Osteoblast (primary cell): ENCODE measurements around the gene SF3A1. TPM values are rescaled to one million over a fixed set of nuclear protein-coding genes. Genes with fewer than 3 reads are reported as not detected.
"Not testable (repeated sequence)": the region's sequence is repeated elsewhere in the genome, so short reads cannot be mapped to it uniquely, and the experiment has no call there.

Experiments used
- DNase-seq: peaks from one replicate; pipeline ENCODE4 v3.0.0; 2011; ENCODE audit warnings: low spot score, mixed read lengths; ENCODE audit not compliant: insufficient read length; ENCODE audit errors: missing footprints
- H2AFZ ChIP-seq: 2 replicates; pipeline ENCODE4 v1.6.0; 2011; ENCODE audit warnings: mild to moderate bottlenecking, low read length
- H3K27ac ChIP-seq: 2 replicates; pipeline ENCODE4 v1.5.1; 2011; ENCODE audit warnings: mild to moderate bottlenecking, low read depth, low read length, moderate library complexity
- H3K27me3 ChIP-seq: 2 replicates; pipeline ENCODE4 v1.6.0; 2012; ENCODE audit warnings: mild to moderate bottlenecking, control low read depth, inconsistent platforms, low read length, moderate library complexity; ENCODE audit not compliant: insufficient read depth
- H3K36me3 ChIP-seq: 2 replicates; pipeline ENCODE4 v1.5.1; 2011; ENCODE audit warnings: mild to moderate bottlenecking, low read length, control low read depth, moderate library complexity; ENCODE audit not compliant: insufficient read depth
- H3K4me1 ChIP-seq: 2 replicates; pipeline ENCODE4 v1.5.1; 2011; ENCODE audit warnings: mild to moderate bottlenecking, low read length, control low read depth, moderate library complexity; ENCODE audit not compliant: insufficient read depth
- H3K4me2 ChIP-seq: 2 replicates; pipeline ENCODE4 v1.6.0; 2011; ENCODE audit warnings: mild to moderate bottlenecking, low read length; ENCODE audit not compliant: insufficient read depth
- H3K4me3 ChIP-seq: fragments of 200-600 bp; sonication (generic); 3 replicates; pipeline ENCODE4 v1.5.1; 2012; ENCODE audit warnings: mild to moderate bottlenecking, low read length, inconsistent platforms; ENCODE audit not compliant: insufficient read depth
- H3K79me2 ChIP-seq: 2 replicates; pipeline ENCODE4 v1.6.0; 2012; ENCODE audit warnings: mild to moderate bottlenecking, low read length, control low read depth, inconsistent platforms; ENCODE audit not compliant: insufficient read depth
- H3K9me3 ChIP-seq: 2 replicates; pipeline ENCODE4 v1.5.1; 2011; ENCODE audit warnings: low read depth, low read length, control low read depth
- H4K20me1 ChIP-seq: 2 replicates; pipeline ENCODE4 v1.6.0; 2012; ENCODE audit warnings: mild to moderate bottlenecking, low read length, control low read depth; ENCODE audit not compliant: insufficient read depth
- CTCF ChIP-seq: IDR thresholded peaks from 2 replicates; pipeline ENCODE4 v1.5.1; 2011; ENCODE audit warnings: mild to moderate bottlenecking, low read depth, low read length, moderate library complexity; ENCODE audit errors: extremely low read depth
- total RNA-seq: library from RNA; depleted of rRNA; stranded (reverse); fragments of >200 nt; gene quantifications from 2 replicates; pipeline ENCODE4 v1.2.3, GENCODE V29; 2012

SF3A1 gene
- 21.7 and 30.6 TPM in 2 replicates for total RNA-seq

GRCh38 chr22:30356449-30357235 is at the start of gene SF3A1, which contains the start of gene CCDC157:
Gene SF3A1 (minus strand): TSS chr22:30356894. CDS start chr22:30356792, 102 bp downstream.
Gene CCDC157 (plus strand): TSS chr22:30357007. CDS start chr22:30366001, 8,994 bp downstream.
- no peak for TF ChIP-seq CTCF
- Histone ChIP-seq H3K79me2 (peaks cover 48% of the 10 kb centered on the region), H3K4me1 (peaks cover 17% of the 10 kb centered on the region), H3K36me3 (peaks cover 15% of the 10 kb centered on the region), H4K20me1 (peaks cover 42% of the 10 kb centered on the region), H3K27me3 (no peaks in the 10 kb centered on the region), H2AFZ (peak within 1 kb of the TSS; percentile 100), H3K9me3 (no peaks in the 10 kb centered on the region), H3K27ac (peak within 1 kb of the TSS; percentile 88), H3K4me2 (peak within 1 kb of the TSS; percentile 92), H3K4me3 (peak within 1 kb of the TSS; percentile 98)
- peak; percentile 98 for DNase-seq

GRCh38 chr22:30406400-30406799 is 49.7 kb upstream of the SF3A1 start:
- Histone ChIP-seq H4K20me1 (peaks cover 9% of the 10 kb centered on the region), H3K4me2 (no peak overlapping the region), H3K27me3 (no peaks in the 10 kb centered on the region), H3K79me2 (peaks cover 39% of the 10 kb centered on the region), H3K9me3 (no peaks in the 10 kb centered on the region), H2AFZ (no peak overlapping the region), H3K27ac (peak overlapping the region; percentile 28), H3K4me1 (peaks cover 33% of the 10 kb centered on the region), H3K36me3 (peaks cover 56% of the 10 kb centered on the region), H3K4me3 (no peak overlapping the region)
- DNase-seq: no peak
- no peak for TF ChIP-seq CTCF

GRCh38 chr22:30405731-30406130 is 49.0 kb upstream of the SF3A1 start:
- TF ChIP-seq CTCF: no peak
- Histone ChIP-seq H3K36me3 (peaks cover 49% of the 10 kb centered on the region), H3K79me2 (peaks cover 39% of the 10 kb centered on the region)

GRCh38 chr22:30404307-30404706 is 47.6 kb upstream of the SF3A1 start:
- no peak overlapping the region for H3K4me2 ChIP-seq
- no peaks in the 10 kb centered on the region for H3K27me3 ChIP-seq
- no peaks in the 10 kb centered on the region for H3K9me3 ChIP-seq
- H2AFZ ChIP-seq: no peak overlapping the region
- peaks cover 19% of the 10 kb centered on the region for H4K20me1 ChIP-seq
- H3K27ac ChIP-seq: no peak overlapping the region
- DNase-seq: peak; percentile 69
- no peak for TF ChIP-seq CTCF
- H3K4me1 ChIP-seq: peaks cover 32% of the 10 kb centered on the region
- H3K79me2 ChIP-seq: peaks cover 50% of the 10 kb centered on the region
- H3K36me3 ChIP-seq: peaks cover 45% of the 10 kb centered on the region
- H3K4me3 ChIP-seq: no peak overlapping the region

More at GRCh38 chr22:30405731-30406130, 49.0 kb upstream of the SF3A1 start:
- no peak overlapping the region for H3K4me2 ChIP-seq
- no peak for DNase-seq
- no peak overlapping the region for H3K4me3 ChIP-seq
- peak overlapping the region; percentile 28 for H3K27ac ChIP-seq
- H3K27me3 ChIP-seq: no peaks in the 10 kb centered on the region
- peaks cover 9% of the 10 kb centered on the region for H4K20me1 ChIP-seq
- no peak overlapping the region for H2AFZ ChIP-seq
- H3K9me3 ChIP-seq: no peaks in the 10 kb centered on the region
- H3K4me1 ChIP-seq: peaks cover 33% of the 10 kb centered on the region

- H3K4me3 ChIP-seq, H3K4me2 ChIP-seq, H2AFZ ChIP-seq, DNase-seq, H3K9me3 ChIP-seq, H3K27me3 ChIP-seq, H3K27ac ChIP-seq: not testable (repeated sequence)
- peaks cover 30% of the 10 kb centered on the region for H4K20me1 ChIP-seq
- H3K4me1 ChIP-seq: peaks cover 32% of the 10 kb centered on the region
- H3K36me3 ChIP-seq: peaks cover 40% of the 10 kb centered on the region
- H3K79me2 ChIP-seq: peaks cover 65% of the 10 kb centered on the region
Observed at GRCh38 chr22:30402766-30403104, 46.0 kb upstream of the SF3A1 start.
